Smooth muscle cell (in vitro differentiated cells): ENCODE measurements around the gene SERPINA12. TPM values are rescaled to one million over a fixed set of nuclear protein-coding genes. Genes with fewer than 3 reads are reported as not detected.

ENCODE experiments used
- DNase-seq: peaks from one replicate; lab custom pipeline; 2025; ENCODE audit not compliant: unreplicated experiment; lab: John Stamatoyannopoulos, UW
- H2AFZ ChIP-seq: fragments of 200-600 bp; sonication (generic); 2 replicates; pipeline ENCODE4 v1.6.0; 2016; ENCODE audit warnings: antibody characterized with exemption, low read depth, mild to moderate bottlenecking
- H3F3A ChIP-seq: fragments of 200-600 bp; sonication (generic); 2 replicates; pipeline ENCODE4 v1.6.0; 2017; ENCODE audit warnings: antibody characterized with exemption, low read depth
- H3K27ac ChIP-seq: fragments of 200-600 bp; sonication (generic); 2 replicates; pipeline ENCODE4 v1.5.1; 2016; ENCODE audit warnings: low read depth, mild to moderate bottlenecking
- H3K27me3 ChIP-seq: fragments of 200-600 bp; sonication (generic); 2 replicates; pipeline ENCODE4 v1.6.1; 2016; ENCODE audit warnings: low read depth, mild to moderate bottlenecking
- H3K36me3 ChIP-seq: fragments of 200-600 bp; sonication (generic); 2 replicates; pipeline ENCODE4 v1.5.1; 2016; ENCODE audit warnings: low read depth
- H3K4me1 ChIP-seq: fragments of 200-600 bp; sonication (generic); 2 replicates; pipeline ENCODE4 v1.5.1; 2016; ENCODE audit warnings: low read depth
- H3K4me2 ChIP-seq: fragments of 200-600 bp; sonication (generic); 2 replicates; pipeline ENCODE4 v1.6.0; 2016; ENCODE audit warnings: mild to moderate bottlenecking
- H3K4me3 ChIP-seq: fragments of 200-600 bp; sonication (generic); 2 replicates; pipeline ENCODE4 v1.5.1; 2016; ENCODE audit warnings: mild to moderate bottlenecking
- H3K79me2 ChIP-seq: fragments of 200-600 bp; sonication (generic); 2 replicates; pipeline ENCODE4 v1.6.0; 2016; ENCODE audit warnings: low read depth, mild to moderate bottlenecking
- H3K9ac ChIP-seq: fragments of 200-600 bp; sonication (generic); 2 replicates; pipeline ENCODE4 v1.6.0; 2016; ENCODE audit warnings: low read depth
- H3K9me3 ChIP-seq: fragments of 200-600 bp; sonication (generic); replicated peaks from 2 replicates; pipeline ENCODE4 v1.5.1; 2016; ENCODE audit warnings: low read depth
- H4K20me1 ChIP-seq: fragments of 200-600 bp; sonication (generic); 2 replicates; pipeline ENCODE4 v1.6.0; 2016; ENCODE audit warnings: low read depth
- WGBS: methylation state at CpG from one replicate; pipeline ENCODE4 v1.1.7; 2016; ENCODE audit warnings: low lambda C conversion rate; 5-methylcytosine and 5-hydroxymethylcytosine counted together
- polyA plus RNA-seq: library from polyadenylated mRNA; unstranded; fragments of >200 nt; fragmentation: Nextera tagmentation; extraction: Ambion mirVana; gene quantifications from 2 replicates; pipeline ENCODE4 v1.2.1, GENCODE V29; 2016
- total RNA-seq: library from RNA; depleted of rRNA; stranded (reverse); fragments of >200 nt; gene quantifications from 2 replicates; pipeline ENCODE4 v1.2.3, GENCODE V29; 2014
- TF ChIP-seq, protein P1 (sequence below): fragments of 200-600 bp; sonication (generic); IDR thresholded peaks from 2 replicates; pipeline ENCODE4 v1.5.1; 2017; ENCODE audit warnings: borderline replicate concordance, mild to moderate bottlenecking, antibody characterized with exemption; ENCODE audit not compliant: insufficient read depth, poor library complexity, severe bottlenecking

Gene SERPINA12
- total and polyA plus RNA-seq, 2 experiments from 2014 or later = not detected

DNA sequence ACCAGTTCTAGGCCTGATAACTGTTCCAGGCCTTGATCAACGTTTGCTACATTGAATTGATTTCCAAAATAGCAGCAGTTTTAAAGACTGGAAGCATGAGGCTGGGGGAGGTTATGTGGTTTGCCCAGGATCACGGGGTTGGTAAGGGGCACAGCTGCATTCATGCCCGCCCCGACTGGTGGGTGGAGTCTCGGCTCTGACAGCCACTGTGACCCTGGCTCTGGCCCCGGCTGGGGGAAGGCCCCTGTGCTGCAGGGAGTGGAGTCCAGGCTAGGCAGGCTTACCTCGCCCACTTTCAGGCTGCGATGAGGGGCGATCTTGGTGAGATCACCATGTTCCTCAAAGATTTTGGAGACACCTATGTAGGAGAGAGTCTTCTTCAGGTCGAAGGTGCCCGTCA is 19.9 kb downstream of the SERPINA12 start:
- no peak overlapping the region for H3K4me2 ChIP-seq
- no peaks in the 10 kb centered on the region for H3K4me1 ChIP-seq
- no peak for DNase-seq
- H2AFZ ChIP-seq = no peak overlapping the region
- H3K9me3 ChIP-seq = no peaks in the 10 kb centered on the region
- WGBS = 85% methylated on average over 11 of the region's 11 CpGs
- H3K27ac ChIP-seq = no peak overlapping the region
- H3K79me2 ChIP-seq = no peaks in the 10 kb centered on the region
- H3K27me3 ChIP-seq = peaks cover 9% of the 10 kb centered on the region
- no peak overlapping the region for H3K4me3 ChIP-seq
- no peaks in the 10 kb centered on the region for H3K36me3 ChIP-seq
- no peaks in the 10 kb centered on the region for H3F3A ChIP-seq
- TF ChIP-seq, protein P1, sequence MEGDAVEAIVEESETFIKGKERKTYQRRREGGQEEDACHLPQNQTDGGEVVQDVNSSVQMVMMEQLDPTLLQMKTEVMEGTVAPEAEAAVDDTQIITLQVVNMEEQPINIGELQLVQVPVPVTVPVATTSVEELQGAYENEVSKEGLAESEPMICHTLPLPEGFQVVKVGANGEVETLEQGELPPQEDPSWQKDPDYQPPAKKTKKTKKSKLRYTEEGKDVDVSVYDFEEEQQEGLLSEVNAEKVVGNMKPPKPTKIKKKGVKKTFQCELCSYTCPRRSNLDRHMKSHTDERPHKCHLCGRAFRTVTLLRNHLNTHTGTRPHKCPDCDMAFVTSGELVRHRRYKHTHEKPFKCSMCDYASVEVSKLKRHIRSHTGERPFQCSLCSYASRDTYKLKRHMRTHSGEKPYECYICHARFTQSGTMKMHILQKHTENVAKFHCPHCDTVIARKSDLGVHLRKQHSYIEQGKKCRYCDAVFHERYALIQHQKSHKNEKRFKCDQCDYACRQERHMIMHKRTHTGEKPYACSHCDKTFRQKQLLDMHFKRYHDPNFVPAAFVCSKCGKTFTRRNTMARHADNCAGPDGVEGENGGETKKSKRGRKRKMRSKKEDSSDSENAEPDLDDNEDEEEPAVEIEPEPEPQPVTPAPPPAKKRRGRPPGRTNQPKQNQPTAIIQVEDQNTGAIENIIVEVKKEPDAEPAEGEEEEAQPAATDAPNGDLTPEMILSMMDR = no peak
- no peak overlapping the region for H3K9ac ChIP-seq
- H4K20me1 ChIP-seq = no peaks in the 10 kb centered on the region

DNA sequence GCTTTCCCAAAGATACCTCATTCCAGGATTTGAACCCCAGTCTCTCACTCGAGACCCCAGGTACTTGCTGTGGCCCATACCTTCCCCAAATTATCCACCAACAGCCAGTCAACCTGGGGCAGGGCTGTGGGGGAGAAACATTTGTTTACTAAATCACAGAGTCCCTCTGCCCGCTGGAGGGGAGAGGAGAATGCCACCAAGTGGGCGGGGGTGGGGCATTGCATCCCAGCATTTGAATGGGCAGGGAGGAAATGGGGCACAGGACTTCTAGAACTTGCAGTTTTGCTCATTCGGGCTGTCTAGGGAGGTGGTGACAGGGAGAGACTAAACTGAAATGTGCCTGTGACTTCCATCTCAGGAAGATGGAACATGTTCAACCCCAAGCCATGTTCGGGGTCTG is 22.4 kb downstream of the SERPINA12 start:
- Histone ChIP-seq H3K4me3 (peak overlapping the region; percentile 20), H3K27ac (no peak overlapping the region), H2AFZ (no peak overlapping the region), H3K9me3 (no peaks in the 10 kb centered on the region), H3K36me3 (no peaks in the 10 kb centered on the region), H3K9ac (no peak overlapping the region), H3K4me1 (no peaks in the 10 kb centered on the region), H3F3A (no peaks in the 10 kb centered on the region), H4K20me1 (no peaks in the 10 kb centered on the region), H3K4me2 (peak overlapping the region; percentile 76), H3K79me2 (no peaks in the 10 kb centered on the region), H3K27me3 (peaks cover 9% of the 10 kb centered on the region)
- TF ChIP-seq, protein P1 = no peak
- no peak for DNase-seq
- 39% methylated on average over 5 of the region's 5 CpGs for WGBS

DNA sequence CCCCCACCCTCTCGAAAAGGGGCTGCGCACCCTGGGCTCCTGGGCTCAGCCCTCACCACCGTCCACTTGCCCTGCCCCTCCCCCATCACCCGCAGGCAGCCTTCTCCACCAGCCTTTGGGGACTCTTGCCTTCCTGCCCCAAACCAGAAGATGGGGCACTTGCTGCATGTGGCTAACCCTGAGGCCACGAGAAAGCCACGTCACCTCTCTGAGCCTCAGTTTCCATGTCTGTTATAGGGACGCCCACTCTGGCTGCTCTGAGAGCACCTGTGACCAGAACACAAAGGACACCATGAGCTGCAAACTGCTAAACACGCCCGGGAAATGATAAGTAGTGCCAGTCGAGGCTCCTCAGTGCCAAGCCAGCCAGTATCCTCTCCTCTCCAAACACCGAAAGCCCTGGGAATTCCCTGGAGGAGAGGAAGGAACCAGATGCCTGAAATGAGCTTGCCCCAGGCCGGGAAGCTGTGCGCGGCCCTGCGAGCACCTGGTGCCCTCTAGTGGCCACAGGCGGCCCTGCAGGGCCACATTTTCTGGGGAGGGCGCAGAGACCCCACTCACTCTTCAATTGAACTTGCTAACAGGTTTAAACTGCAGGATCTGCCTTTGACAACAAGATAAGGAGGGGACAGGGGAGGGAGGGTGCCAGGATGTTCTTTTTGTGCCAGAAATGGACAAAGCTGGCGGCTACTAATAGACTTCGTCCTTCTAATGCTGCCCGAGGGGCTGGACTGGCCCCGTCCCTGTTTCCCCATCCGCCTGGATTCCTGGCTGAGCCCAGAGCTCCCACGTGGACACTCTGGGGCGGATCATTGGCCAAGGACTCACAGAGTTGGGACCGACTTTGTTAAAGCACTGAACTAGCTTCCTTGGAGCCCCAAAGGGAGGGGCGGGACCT is 23.1 kb downstream of the SERPINA12 start:
- H3K4me3 ChIP-seq = peak overlapping the region; percentile 20
- 23% methylated on average over 26 of the region's 26 CpGs for WGBS
- DNase-seq = peak; percentile 21
- no peaks in the 10 kb centered on the region for H4K20me1 ChIP-seq
- peaks cover 9% of the 10 kb centered on the region for H3K27me3 ChIP-seq
- H2AFZ ChIP-seq = peak overlapping the region; percentile 68
- peaks cover under 1% of the 10 kb centered on the region for H3K4me1 ChIP-seq
- no peaks in the 10 kb centered on the region for H3F3A ChIP-seq
- H3K4me2 ChIP-seq = peak overlapping the region; percentile 76
- no peaks in the 10 kb centered on the region for H3K79me2 ChIP-seq
- H3K27ac ChIP-seq = no peak overlapping the region
- no peaks in the 10 kb centered on the region for H3K9me3 ChIP-seq
- TF ChIP-seq, protein P1 = peak; percentile 100
- H3K36me3 ChIP-seq = no peaks in the 10 kb centered on the region
- H3K9ac ChIP-seq = no peak overlapping the region
